NCI-H2227 (cell line): ENCODE measurements around the gene ITGAV.

ENCODE experiments used
- DNase-seq: peaks from one replicate; lab custom pipeline; 2025; ENCODE audit not compliant: unreplicated experiment; lab: John Stamatoyannopoulos, UW

Gene ITGAV

GRCh38 chr2:186659383-186659782, 69.5 kb downstream of the ITGAV start:
- no peak for DNase-seq

- no peak for DNase-seq
Measured at GRCh38 chr2:186664385-186665043, 74.7 kb downstream of the ITGAV start.

GRCh38 chr2:186669146-186669545, 79.3 kb downstream of the ITGAV start:
- DNase-seq = no peak

DNA sequence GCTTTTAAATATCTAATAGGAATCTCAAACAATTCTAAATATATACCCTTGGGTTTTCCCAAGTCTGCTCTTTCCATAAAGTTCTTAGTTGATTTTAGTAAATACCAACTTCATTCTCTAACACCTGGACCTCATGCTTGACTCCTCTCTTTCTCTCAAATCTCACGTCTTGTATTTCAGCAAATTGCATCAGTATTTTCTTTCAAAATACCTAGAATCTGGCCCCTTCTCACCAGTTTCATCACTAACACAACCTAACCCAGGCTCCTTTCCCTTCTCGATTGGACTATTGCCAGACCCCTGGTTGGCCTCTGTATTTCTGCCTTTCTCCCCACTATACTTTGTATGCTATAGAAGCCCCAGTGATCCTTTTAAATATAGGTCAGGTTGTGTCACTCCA, 81.0 kb downstream of the ITGAV start:
- no peak for DNase-seq

- DNase-seq = no peak
Measured at GRCh38 chr2:186675380-186675779, 85.5 kb downstream of the ITGAV start.

- no peak for DNase-seq
Measured at GRCh38 chr2:186683341-186683740, 93.5 kb downstream of the ITGAV start.

DNA sequence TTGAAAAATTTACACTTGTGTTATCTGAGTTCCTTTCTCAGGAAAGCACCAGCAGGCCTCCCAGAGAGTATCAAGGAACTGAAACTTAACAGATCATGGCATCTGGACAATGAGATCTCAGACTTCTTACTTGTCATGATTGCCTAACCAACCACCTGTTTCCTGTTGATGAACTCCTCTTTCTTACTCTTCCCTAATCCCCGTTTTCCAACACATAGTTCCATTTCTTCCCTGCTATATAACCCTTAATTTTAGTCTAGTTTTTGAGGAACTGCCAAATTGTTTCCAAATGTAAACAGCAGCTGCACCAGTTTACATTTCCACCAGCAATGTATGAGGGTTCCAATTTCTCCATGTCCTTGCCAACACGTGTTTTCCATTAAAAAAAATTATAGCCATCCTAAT, 98.0 kb downstream of the ITGAV start:
- no peak for DNase-seq

DNA sequence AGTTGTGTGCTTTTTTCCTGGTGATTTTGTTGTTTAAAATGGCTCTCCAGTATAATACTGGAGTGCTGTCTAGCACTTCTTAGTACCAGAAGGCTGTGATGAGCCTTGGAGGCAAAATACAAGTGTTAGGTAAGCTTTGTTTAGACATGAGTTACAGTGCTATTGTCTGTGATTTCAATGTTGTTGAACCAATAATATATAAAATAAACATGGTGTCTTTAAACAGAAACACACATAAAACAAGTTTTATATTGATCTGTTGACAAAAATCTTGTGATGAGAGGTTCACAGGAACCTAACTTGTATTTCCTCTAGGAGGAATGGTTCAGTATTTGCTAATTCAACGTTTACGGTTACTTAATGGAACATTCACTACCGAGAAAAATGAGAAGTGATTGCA, 99.0 kb downstream of the ITGAV start:
- DNase-seq = no peak

- no peak for DNase-seq
Measured at GRCh38 chr2:186690786-186691185, 100.9 kb downstream of the ITGAV start.

GRCh38 chr2:186691231-186691630, 101.4 kb downstream of the ITGAV start:
- DNase-seq = no peak

GRCh38 chr2:186691900-186692299, 102.0 kb downstream of the ITGAV start:
- DNase-seq = no peak

DNA sequence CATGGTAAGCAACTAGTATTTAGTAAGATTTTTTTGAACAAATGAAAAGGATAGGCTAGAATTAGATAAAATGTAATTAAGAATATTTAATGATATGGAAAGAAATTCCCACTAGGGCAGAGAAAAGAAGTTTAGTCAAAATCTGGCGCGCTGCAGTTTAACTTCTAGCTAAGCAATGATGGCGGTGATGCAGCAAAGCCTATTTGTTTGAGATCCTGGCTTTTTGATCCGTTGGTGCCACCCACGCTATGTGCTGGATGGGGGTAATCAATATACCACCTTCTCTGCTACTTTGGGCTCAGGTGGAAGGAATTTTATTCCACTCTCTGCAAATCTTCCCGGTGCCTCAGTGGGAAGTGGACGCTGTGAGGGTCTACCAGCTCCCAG, 103.6 kb downstream of the ITGAV start:
- DNase-seq = no peak

GRCh38 chr2:186695081-186695756, 105.4 kb downstream of the ITGAV start:
- peak; percentile 46 for DNase-seq

GRCh38 chr2:186696290-186696689, 106.4 kb downstream of the ITGAV start:
- peak; percentile 27 for DNase-seq

GRCh38 chr2:186696804-186697203, 106.9 kb downstream of the ITGAV start:
- no peak for DNase-seq

- no peak for DNase-seq
Measured at GRCh38 chr2:186697536-186697935, 107.7 kb downstream of the ITGAV start.

- DNase-seq = no peak
Measured at GRCh38 chr2:186699742-186700141, 109.9 kb downstream of the ITGAV start.

- no peak for DNase-seq
Measured at GRCh38 chr2:186702006-186702405, 112.2 kb downstream of the ITGAV start.

DNA sequence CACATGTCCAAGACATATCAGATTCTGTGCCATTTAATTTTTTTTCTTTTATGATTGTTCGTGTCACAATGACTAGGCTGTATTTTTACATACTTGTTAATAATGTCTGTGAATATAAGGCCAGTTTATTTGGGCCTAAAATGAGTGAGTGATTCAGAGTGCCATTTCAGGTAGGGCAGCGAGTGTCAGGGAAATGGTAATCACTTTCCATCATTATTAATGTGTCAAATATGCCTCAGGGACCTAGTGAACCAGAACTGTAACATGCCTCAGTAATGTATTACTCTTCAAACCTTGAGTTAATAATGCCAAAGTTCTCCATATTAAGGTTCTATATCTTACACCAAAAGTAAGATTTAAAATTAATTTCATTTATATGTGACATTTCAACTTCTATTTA, 112.6 kb downstream of the ITGAV start:
- no peak for DNase-seq

DNA sequence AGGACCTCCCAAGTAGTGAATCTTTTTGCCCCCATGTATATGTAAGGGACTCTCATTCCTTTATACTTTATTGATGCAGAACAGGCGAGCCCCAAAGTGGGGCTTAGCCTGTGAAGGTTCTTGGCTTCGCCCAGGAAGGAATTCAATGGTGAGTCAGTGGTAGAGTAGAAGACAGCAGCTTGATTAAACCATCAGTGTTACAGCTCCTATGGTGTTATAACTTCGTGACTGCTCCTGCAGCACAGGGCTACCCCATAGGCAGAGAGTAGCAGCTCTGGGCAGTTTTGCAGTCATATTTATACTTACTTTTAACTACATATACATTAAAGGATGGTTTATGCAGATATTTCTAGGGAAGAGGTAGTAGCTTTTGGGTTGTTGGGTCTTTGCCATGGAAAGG, 115.0 kb downstream of the ITGAV start:
- no peak for DNase-seq

DNA sequence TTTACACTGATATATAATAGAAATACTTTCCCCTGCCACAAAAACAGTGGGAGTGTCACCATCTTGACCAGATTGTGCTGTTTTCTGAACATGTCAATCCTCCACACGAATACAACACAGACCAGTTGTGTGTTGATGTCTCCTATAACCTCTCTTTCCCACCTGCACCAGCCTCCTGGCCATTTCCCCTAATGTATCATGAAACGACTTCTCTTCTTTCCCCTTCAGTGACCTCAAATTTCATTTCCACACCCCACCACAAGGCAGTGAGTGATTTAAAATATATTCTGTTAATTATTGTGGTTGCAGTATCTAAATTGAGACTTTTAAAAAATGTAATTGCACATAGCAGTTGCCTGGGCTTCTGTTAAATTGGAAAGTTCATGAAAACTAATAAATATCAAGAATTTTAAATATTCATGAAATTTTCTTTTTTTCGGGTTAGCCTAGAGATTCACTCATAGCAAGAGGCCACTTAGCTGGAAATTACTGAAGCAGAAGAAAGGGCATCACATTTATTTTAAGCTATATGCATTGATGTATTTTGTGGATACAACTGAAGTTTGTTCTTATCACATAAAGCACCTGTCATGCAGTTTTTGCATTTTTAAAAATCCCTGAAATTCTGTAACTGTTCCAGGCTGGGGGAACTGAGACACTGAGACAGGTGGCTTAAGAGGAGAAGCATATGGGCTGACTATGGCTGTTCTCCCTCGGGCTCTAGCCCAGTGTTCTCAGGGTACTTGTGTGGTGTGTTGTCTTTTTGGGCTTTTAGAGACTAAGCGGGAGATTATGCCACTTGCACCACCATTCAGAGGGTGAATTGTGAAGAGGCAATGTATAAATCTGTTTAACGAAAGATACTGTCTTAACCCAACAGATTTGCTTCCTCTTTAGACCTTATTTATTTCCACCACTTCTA, 119.9 kb downstream of the ITGAV start:
- DNase-seq = no peak

GRCh38 chr2:186713691-186714090, 123.8 kb downstream of the ITGAV start:
- DNase-seq = no peak
